K562 (cell line): ENCODE data around the gene SEC24C. TPM values are rescaled to one million over a fixed set of nuclear protein-coding genes. Genes with fewer than 3 reads are reported as not detected.
A peak's percentile ranks its signal among the peaks of the same experiment; 100 is the strongest.

Experiments used
- BCOR ChIP-seq: fragments of 450-650 bp; IDR thresholded peaks from 2 replicates; pipeline ENCODE4 v1.6.1; 2016
- BRD4 ChIP-seq: fragments of 200-600 bp; sonication (generic); IDR thresholded peaks from 2 replicates; pipeline ENCODE4 v1.6.1; 2017; ENCODE audit warnings: inconsistent platforms
- CEBPG ChIP-seq, 3 experiments: fragments of 200-800 bp in 1 of 3; sonication (Bioruptor generic) in 1 of 3; sonication (generic) in 1 of 3; formaldehyde crosslinking in 1 of 3; IDR thresholded peaks in 2 of 3; conservative IDR thresholded peaks in 1 of 3; 2 replicates each; pipeline versions ENCODE4 v1.6.1 to v1.8.0; 2016 to 2022; ENCODE audit warnings: missing compliant biosample characterization in 2 of 3, missing genetic modification characterization in 2 of 3, mild to moderate bottlenecking in 1 of 3, missing genetic modification reagents in 1 of 3
- E2F5 ChIP-seq: sonication (generic); formaldehyde crosslinking; IDR thresholded peaks from 2 replicates; pipeline ENCODE4 v1.8.0; 2022; ENCODE audit warnings: mild to moderate bottlenecking, missing genetic modification reagents
- EWSR1 ChIP-seq: fragments of 450-650 bp; IDR thresholded peaks from 2 replicates; pipeline ENCODE4 v1.6.1; 2018; ENCODE audit warnings: borderline replicate concordance, mild to moderate bottlenecking, low read depth, moderate library complexity; ENCODE audit not compliant: partially characterized antibody
- HDAC1 ChIP-seq, 2 experiments: fragments of 450-650 bp; IDR thresholded peaks; 2 replicates each; pipeline ENCODE4 v1.6.1; 2016 to 2017; ENCODE audit warnings: inconsistent platforms in 1 of 2, mild to moderate bottlenecking in 1 of 2, moderate library complexity in 1 of 2
- HDAC2 ChIP-seq: fragments of 450-650 bp; IDR thresholded peaks from 2 replicates; pipeline ENCODE4 v1.6.1; 2016; ENCODE audit warnings: mild to moderate bottlenecking
- KLF6 ChIP-seq: fragments of 250-450 bp; sonication (Bioruptor Pico); IDR thresholded peaks from 2 replicates; pipeline ENCODE4 v1.4.0; 2020; ENCODE audit warnings: mild to moderate bottlenecking, moderate library complexity, borderline replicate concordance
- LARP7 ChIP-seq: fragments of 450-650 bp; IDR thresholded peaks from 2 replicates; pipeline ENCODE4 v1.6.1; 2016
- MIER1 ChIP-seq: fragments of 450-650 bp; IDR thresholded peaks from 2 replicates; pipeline ENCODE4 v1.6.1; 2016; ENCODE audit warnings: antibody characterized with exemption, mild to moderate bottlenecking, low read depth
- PATZ1 ChIP-seq: fragments of 250-450 bp; sonication (Bioruptor Pico); IDR thresholded peaks from 2 replicates; pipeline ENCODE4 v1.5.0; 2020; ENCODE audit warnings: mild to moderate bottlenecking, borderline replicate concordance
- PHF8 ChIP-seq: fragments of 200-600 bp; sonication (generic); IDR thresholded peaks from 2 replicates; pipeline ENCODE4 v1.6.1; 2012; ENCODE audit warnings: mixed run types, mild to moderate bottlenecking, inconsistent platforms, low read length, moderate library complexity, borderline replicate concordance
- PML ChIP-seq: IDR thresholded peaks from 2 replicates; pipeline ENCODE4 v1.6.1; 2012; ENCODE audit warnings: low read length, inconsistent platforms
- RBFOX2 ChIP-seq: fragments of 200-400 bp; formaldehyde crosslinking; IDR thresholded peaks from 2 replicates; pipeline ENCODE4 v1.6.1; 2017; ENCODE audit warnings: low read depth, mild to moderate bottlenecking, low read length, moderate library complexity
- SAP30 ChIP-seq: fragments of 200-600 bp; sonication (generic); IDR thresholded peaks from 2 replicates; pipeline ENCODE4 v1.6.1; 2012; ENCODE audit warnings: borderline replicate concordance, low read depth, mild to moderate bottlenecking, moderate library complexity, low read length, control low read depth, inconsistent platforms; ENCODE audit not compliant: insufficient read depth, poor library complexity, severe bottlenecking
- SREBF1 ChIP-seq: fragments of 150-350 bp; IDR thresholded peaks from 2 replicates; pipeline ENCODE4 v1.6.1; 2014; ENCODE audit warnings: antibody characterized with exemption, low read depth, low read length, borderline replicate concordance
- TRIM24 ChIP-seq, 2 experiments: fragments of 450-650 bp; IDR thresholded peaks; 2 replicates each; pipeline ENCODE4 v1.6.1; 2016
- ZNF263 ChIP-seq: sonication (generic); formaldehyde crosslinking; IDR thresholded peaks from 2 replicates; pipeline ENCODE4 v1.8.0; 2022; ENCODE audit warnings: mild to moderate bottlenecking, missing genetic modification reagents, borderline replicate concordance
- polyA plus RNA-seq, 8 experiments: library from polyadenylated mRNA; depleted of rRNA in 4 of 8; stranded (reverse) in 5 of 8; unstranded in 3 of 8; fragments of >200 nt; fragmentation: Nextera tagmentation in 2 of 8; fragmentation: Illumina TruSeq in 1 of 8; extraction: Ambion mirVana in 2 of 8; extraction: Trizol in 1 of 8; gene quantifications; 2 replicates each; pipeline versions ENCODE4 v1.2.1 to v1.2.3, GENCODE V29; 2011 to 2014; ENCODE audit warnings: inconsistent platforms in 1 of 8, missing spikeins in 1 of 8
- total RNA-seq, 7 experiments: library from RNA; depleted of rRNA in 6 of 7; stranded (reverse); fragments of >200 nt in 6 of 7; fragmentation: Illumina TruSeq in 2 of 7; extraction: Trizol in 2 of 7; gene quantifications; 2 replicates each; pipeline versions ENCODE4 v1.2.1 to v1.2.3, GENCODE V29; 2011 to 2021; ENCODE audit warnings: low replicate concordance in 1 of 7
- TF ChIP-seq, protein P1 (sequence below), 2 experiments: fragments of 450-650 bp; IDR thresholded peaks; 2 replicates each; pipeline ENCODE4 v1.6.1; 2016

SEC24C gene
- total and polyA plus RNA-seq, 9 of the 15 experiments (the other 6 are each of a cell fraction or from before 2014, with no cell fraction given) = 19.0 to 115 (median 70.5) TPM

DNA sequence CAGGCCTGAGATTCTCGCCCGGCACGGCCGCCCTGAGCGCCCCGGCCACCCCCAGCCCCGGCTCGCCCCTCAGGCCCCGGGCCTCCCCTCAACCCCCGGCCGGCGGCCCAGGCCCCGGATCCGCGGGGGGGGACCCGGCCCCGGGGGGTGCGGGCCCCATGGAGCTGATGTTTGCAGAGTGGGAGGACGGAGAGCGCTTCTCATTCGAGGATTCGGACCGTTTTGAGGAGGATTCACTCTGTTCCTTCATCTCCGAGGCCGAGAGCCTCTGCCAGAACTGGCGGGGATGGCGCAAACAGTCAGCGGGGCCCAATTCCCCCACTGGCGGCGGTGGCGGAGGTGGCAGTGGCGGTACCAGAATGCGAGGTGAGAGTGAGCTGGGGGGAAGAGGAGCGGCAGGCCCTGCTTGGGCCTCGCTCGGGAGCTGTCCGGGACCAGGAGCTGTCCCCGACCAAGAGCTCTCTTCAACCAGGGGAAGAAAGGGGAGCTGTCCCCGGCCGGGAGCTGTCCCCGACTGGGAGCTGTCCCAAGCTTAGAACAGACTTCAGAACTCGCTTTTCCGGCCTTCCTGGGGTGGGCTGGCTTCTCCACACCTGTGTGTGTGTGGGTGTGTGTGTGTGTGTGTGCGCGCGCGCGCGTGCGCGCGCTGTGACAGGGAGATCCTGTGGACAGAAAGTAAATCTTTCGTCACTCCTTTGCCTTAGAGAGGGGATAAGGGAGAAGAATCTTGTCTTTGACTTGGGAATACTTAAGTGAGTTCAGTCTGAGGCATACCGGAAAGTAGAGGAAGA lies 41.7 kb downstream of the SEC24C start (continued):
- TF ChIP-seq PATZ1 (CRISPR knock-in tag) (no peak), CEBPG (CRISPR knock-in tag; IDR thresholded peaks at IDR 0.05) (no peak; the same call in 1 of the 2 replicates), CEBPG (tag; conservative IDR thresholded peaks at IDR 0.05 in 1 of 2, IDR thresholded peaks at IDR 0.05 in 1 of 2) (no peak), RBFOX2 (peak; percentile 65), KLF6 (no peak), HDAC1 (IDR thresholded peaks at IDR 0.05) (peak in 1 of 2 experiments; percentile 82; a peak in 2 of 4 replicates), MIER1 (peak; percentile 85), PML (no peak), SREBF1 (no peak), HDAC2 (peak; percentile 77), BRD4 (no peak), E2F5 (CRISPR knock-in tag) (no peak), EWSR1 (no peak), ZNF263 (peak; percentile 95), PHF8 (peak; percentile 38; the same call in 1 of the 2 replicates), BCOR (0 out of 2 replicates have a peak, but pooled peaks have one; percentile 7), SAP30 (peak; percentile 80), LARP7 (0 out of 2 replicates have a peak, but pooled peaks have one; percentile 50), TRIM24 (IDR thresholded peaks at IDR 0.05) (no peak)
- TF ChIP-seq, protein P1, sequence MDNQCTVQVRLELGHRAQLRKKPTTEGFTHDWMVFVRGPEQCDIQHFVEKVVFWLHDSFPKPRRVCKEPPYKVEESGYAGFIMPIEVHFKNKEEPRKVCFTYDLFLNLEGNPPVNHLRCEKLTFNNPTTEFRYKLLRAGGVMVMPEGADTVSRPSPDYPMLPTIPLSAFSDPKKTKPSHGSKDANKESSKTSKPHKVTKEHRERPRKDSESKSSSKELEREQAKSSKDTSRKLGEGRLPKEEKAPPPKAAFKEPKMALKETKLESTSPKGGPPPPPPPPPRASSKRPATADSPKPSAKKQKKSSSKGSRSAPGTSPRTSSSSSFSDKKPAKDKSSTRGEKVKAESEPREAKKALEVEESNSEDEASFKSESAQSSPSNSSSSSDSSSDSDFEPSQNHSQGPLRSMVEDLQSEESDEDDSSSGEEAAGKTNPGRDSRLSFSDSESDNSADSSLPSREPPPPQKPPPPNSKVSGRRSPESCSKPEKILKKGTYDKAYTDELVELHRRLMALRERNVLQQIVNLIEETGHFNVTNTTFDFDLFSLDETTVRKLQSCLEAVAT (IDR thresholded peaks at IDR 0.05) = no peak
